Body of pancreas (tissue), 4 donors: Measurements from ENCODE around the gene ANKRD50. TPM values are rescaled to one million over a fixed set of nuclear protein-coding genes. Genes with fewer than 3 reads are reported as not detected.

ENCODE experiments used
- ATAC-seq: fragments of 150-250 bp; one replicate; pipeline ENCODE4 v1.9.1; 2016
- DNase-seq, 4 donors: peaks; one replicate each; pipeline ENCODE4 v3.0.0-alpha.2; 2019
- H3K27ac ChIP-seq, 4 donors: fragments of 200-600 bp; sonication (generic); 1 replicate in 3 of 4; 2 replicates in 1 of 4; pipeline versions ENCODE4 v1.5.1 to v1.6.1; 2016 to 2019; ENCODE audit warnings: mild to moderate bottlenecking in 1 of 4, mixed read lengths in 1 of 4, moderate library complexity in 1 of 4
- H3K27me3 ChIP-seq, 2 donors: fragments of 200-600 bp; sonication (generic); one replicate each; pipeline ENCODE4 v1.6.0; 2016; ENCODE audit warnings: mild to moderate bottlenecking in 1 of 2
- H3K36me3 ChIP-seq, 2 donors: fragments of 200-600 bp; sonication (generic); replicated peaks in 1 of 2; 2 replicates each; pipeline ENCODE4 v1.5.1; 2016; ENCODE audit warnings: low read depth in 2 of 2; ENCODE audit not compliant: insufficient read depth in 1 of 2
- H3K4me1 ChIP-seq: fragments of 200-600 bp; sonication (generic); one replicate; pipeline ENCODE4 v1.6.0; 2016
- H3K4me3 ChIP-seq, 2 donors: fragments of 200-600 bp; sonication (generic); 1 replicate in 1 of 2; 2 replicates in 1 of 2; pipeline ENCODE4 v1.5.1; 2016 to 2019
- H3K9me3 ChIP-seq, 3 donors: fragments of 200-600 bp; sonication (generic); 1 replicate in 2 of 3; 2 replicates in 1 of 3; pipeline ENCODE4 v1.5.1; 2016
- POLR2A ChIP-seq, 3 donors: fragments of 450-650 bp; IDR thresholded peaks; one replicate each; pipeline ENCODE4 v1.6.1; 2016; ENCODE audit warnings: antibody characterized with exemption in 3 of 3, mild to moderate bottlenecking in 2 of 3
- WGBS, 2 donors: methylation state at CpG; one replicate each; pipeline ENCODE4 v1.1.5; 2017; 5-methylcytosine and 5-hydroxymethylcytosine counted together
- intact Hi-C: fragments of 100-400 bp; cut with DNase I; formaldehyde crosslinking; loops from one replicate; pipeline ENCODE4 v1.15.1; 2023
- total RNA-seq, 2 donors: library from RNA; depleted of rRNA; stranded (reverse); fragments of >200 nt; gene quantifications; one replicate each; pipeline ENCODE4 v1.1.0, GENCODE V29; 2016
- TF ChIP-seq, protein P1 (sequence below), 7 experiments: fragments of 450-650 bp in 4 of 7; fragments of 200-600 bp in 3 of 7; sonication (generic) in 3 of 7; IDR thresholded peaks; one replicate each; pipeline ENCODE4 v1.5.1; 2016 to 2019; ENCODE audit warnings: antibody characterized with exemption in 7 of 7

Gene ANKRD50
- total RNA-seq, 2 donors from 2014 or later = 5.6 to 6.7 TPM

DNA sequence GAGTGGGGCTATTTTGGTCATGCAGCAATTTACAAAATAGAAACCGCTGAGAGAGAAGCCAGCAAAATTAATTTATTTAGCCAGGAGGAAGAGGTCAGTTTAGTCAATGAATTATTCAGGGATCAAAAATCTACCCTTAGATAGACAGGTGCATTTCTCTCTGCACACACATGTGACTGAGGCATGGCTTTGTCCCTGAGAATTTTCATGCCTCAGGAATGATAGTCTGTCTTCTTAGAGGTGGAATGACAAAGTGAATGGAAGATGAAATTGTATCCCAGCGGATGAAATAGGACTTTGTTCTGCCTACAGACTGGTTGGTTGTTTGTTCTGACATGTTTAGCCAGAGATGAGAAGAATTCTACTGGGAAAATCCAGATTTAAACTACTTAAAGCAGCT, 46.0 kb downstream of the ANKRD50 start:
- Histone ChIP-seq H3K4me3 (no peak overlapping the region), H3K4me1 (no peaks in the 10 kb centered on the region), H3K9me3 (no peaks in the 10 kb centered on the region), H3K27me3 (no peaks in the 10 kb centered on the region), H3K36me3 (peaks cover 0 to 8% of the 10 kb centered on the region in 2 donors), H3K27ac (no peak overlapping the region)
- 83 to 92% methylated on average over 2 of the region's 2 CpGs for WGBS, 2 donors
- DNase-seq = no peak
- intact Hi-C loops = no loop called here
- ATAC-seq = no peak
- TF ChIP-seq, protein P1, sequence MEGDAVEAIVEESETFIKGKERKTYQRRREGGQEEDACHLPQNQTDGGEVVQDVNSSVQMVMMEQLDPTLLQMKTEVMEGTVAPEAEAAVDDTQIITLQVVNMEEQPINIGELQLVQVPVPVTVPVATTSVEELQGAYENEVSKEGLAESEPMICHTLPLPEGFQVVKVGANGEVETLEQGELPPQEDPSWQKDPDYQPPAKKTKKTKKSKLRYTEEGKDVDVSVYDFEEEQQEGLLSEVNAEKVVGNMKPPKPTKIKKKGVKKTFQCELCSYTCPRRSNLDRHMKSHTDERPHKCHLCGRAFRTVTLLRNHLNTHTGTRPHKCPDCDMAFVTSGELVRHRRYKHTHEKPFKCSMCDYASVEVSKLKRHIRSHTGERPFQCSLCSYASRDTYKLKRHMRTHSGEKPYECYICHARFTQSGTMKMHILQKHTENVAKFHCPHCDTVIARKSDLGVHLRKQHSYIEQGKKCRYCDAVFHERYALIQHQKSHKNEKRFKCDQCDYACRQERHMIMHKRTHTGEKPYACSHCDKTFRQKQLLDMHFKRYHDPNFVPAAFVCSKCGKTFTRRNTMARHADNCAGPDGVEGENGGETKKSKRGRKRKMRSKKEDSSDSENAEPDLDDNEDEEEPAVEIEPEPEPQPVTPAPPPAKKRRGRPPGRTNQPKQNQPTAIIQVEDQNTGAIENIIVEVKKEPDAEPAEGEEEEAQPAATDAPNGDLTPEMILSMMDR (IDR thresholded peaks at IDR 0.05) = no peak
- TF ChIP-seq POLR2A (IDR thresholded peaks at IDR 0.05) = no peak

DNA sequence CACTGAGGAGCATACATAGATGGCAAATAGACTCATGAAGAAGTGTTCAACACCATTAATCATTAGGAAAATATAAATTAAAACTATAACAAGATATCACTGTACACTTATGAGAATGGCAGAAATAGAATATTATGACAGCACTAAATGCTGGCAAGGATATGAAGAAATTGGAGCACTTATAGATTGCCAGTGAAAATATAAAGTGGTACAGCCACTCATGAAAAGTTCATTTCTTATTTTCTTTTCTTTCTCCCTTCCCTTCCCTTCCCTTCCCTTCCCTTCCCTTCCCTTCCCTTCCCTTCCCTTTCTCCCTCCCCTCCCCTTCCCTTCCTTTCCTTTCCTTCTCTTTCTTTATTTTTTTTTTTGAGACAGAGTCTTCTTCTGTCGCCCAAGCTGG, 53.7 kb downstream of the ANKRD50 start:
- H3K36me3 ChIP-seq = no peaks in the 10 kb centered on the region
- no peak for TF ChIP-seq POLR2A (IDR thresholded peaks at IDR 0.05)
- TF ChIP-seq, protein P1 (IDR thresholded peaks at IDR 0.05) = no peak
- 88 to 93% methylated on average over 1 of the region's 1 CpG for WGBS, 2 donors
- intact Hi-C loops = no loop called here
- H3K9me3 ChIP-seq = no peaks in the 10 kb centered on the region
- H3K4me1 ChIP-seq = no peaks in the 10 kb centered on the region
- DNase-seq (no peak), ATAC-seq (no peak)
- no peak overlapping the region for H3K4me3 ChIP-seq
- no peak overlapping the region for H3K27ac ChIP-seq
- H3K27me3 ChIP-seq = no peaks in the 10 kb centered on the region

DNA sequence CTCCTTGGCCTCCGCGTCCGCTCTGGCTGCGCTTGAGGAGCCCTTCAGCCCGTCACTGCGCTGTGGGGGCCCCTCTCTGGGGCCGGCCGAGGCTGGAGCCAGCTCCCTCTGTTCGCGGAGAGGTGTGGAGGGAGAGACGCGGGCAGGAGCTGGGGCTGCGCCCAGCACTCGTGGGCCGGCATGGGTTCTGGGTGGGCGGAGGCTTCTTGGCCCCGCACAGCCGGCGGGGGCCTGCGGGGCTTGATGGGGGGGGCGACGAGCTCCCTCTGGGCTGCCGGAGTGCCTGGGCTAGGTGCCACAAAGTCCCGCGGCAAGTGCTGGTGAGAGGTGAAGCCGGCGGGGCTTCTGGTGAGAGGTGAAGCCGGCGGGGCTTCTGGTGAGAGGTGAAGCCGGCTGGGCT, 61.9 kb downstream of the ANKRD50 start:
- intact Hi-C loops = no loop called here
- H3K4me3 ChIP-seq = no peak overlapping the region
- no peaks in the 10 kb centered on the region for H3K36me3 ChIP-seq
- H3K4me1 ChIP-seq = no peaks in the 10 kb centered on the region
- DNase-seq (no peak), ATAC-seq (no peak)
- 89 to 94% methylated on average over 22 to 26 of the region's 30 CpGs for WGBS, 2 donors
- no peaks in the 10 kb centered on the region for H3K27me3 ChIP-seq
- TF ChIP-seq, protein P1 (IDR thresholded peaks at IDR 0.05) = no peak
- no peak for TF ChIP-seq POLR2A (IDR thresholded peaks at IDR 0.05)
- no peaks in the 10 kb centered on the region for H3K9me3 ChIP-seq
- no peak overlapping the region for H3K27ac ChIP-seq

DNA sequence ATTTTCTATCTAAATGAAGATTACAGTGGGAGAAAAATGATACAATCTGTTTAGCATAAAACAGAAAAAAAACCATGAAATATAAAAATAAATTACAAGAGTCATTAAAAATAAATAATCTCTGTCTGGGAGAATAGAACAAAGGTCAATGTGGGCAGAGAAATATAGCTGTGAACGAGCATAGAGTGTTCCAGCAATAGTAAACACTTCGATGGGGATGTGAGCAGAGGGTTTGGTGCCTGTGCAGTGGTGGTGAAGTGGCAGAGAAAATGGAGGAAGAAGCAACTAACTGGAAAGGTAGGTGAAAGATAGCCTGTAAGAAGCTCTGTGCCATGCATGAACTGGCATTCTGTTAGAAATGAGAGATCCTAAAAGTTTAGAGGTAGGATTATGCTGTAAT, 64.9 kb downstream of the ANKRD50 start:
- 17 to 34% methylated on average over 2 of the region's 2 CpGs for WGBS, 2 donors

DNA sequence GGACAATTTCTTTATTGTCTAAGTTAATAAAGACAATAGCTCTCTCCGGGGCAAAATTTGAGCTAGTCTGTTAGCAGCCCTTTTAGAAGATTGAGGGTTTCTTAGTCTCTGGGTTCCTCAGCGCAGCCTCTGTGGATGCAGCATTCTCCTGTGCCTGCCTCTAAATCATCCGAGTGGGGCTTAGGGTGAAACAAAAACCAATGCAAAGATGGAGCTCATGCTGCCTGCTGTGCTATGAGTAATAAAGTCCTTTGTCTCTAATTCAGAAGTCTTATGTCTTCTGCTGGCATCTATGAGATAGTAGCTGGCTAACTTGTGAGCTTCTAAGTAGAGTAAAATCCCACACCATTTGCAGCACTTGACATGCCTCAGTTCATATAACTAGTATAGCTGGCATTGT, 67.9 kb downstream of the ANKRD50 start:
- no peak for TF ChIP-seq POLR2A (IDR thresholded peaks at IDR 0.05)
- TF ChIP-seq, protein P1 (IDR thresholded peaks at IDR 0.05) = no peak
- H3K27me3 ChIP-seq = no peaks in the 10 kb centered on the region
- peaks cover 4% of the 10 kb centered on the region for H3K4me1 ChIP-seq
- no peak overlapping the region for H3K27ac ChIP-seq
- H3K9me3 ChIP-seq = no peaks in the 10 kb centered on the region
- intact Hi-C loops = no loop called here
- no peak overlapping the region for H3K4me3 ChIP-seq
- no peak for ATAC-seq
- no peaks in the 10 kb centered on the region for H3K36me3 ChIP-seq
- 92 to 94% methylated on average over 3 of the region's 3 CpGs for WGBS, 2 donors
- DNase-seq = no peak

More for the DNA sequence above, 64.9 kb downstream of the ANKRD50 start:
- Histone ChIP-seq H3K4me1 (no peaks in the 10 kb centered on the region), H3K27ac (no peak overlapping the region), H3K9me3 (no peaks in the 10 kb centered on the region), H3K4me3 (no peak overlapping the region), H3K36me3 (no peaks in the 10 kb centered on the region), H3K27me3 (no peaks in the 10 kb centered on the region)
- intact Hi-C loops = no loop called here
- no peak for TF ChIP-seq POLR2A (IDR thresholded peaks at IDR 0.05)
- TF ChIP-seq, protein P1 (IDR thresholded peaks at IDR 0.05) = no peak
- ATAC-seq (no peak), DNase-seq (no peak)
